GM12892 (cell line): ENCODE results near the gene FGFR2.

Source experiments
- POLR2A ChIP-seq: IDR thresholded peaks from 2 replicates; pipeline ENCODE4 v1.6.1; 2011; ENCODE audit warnings: low read depth, low read length, control low read depth
- POLR2AphosphoS5 ChIP-seq: IDR thresholded peaks from 2 replicates; pipeline ENCODE4 v1.6.1; 2011; ENCODE audit warnings: low read depth, low read length, control low read depth
- TAF1 ChIP-seq: IDR thresholded peaks from 2 replicates; pipeline ENCODE4 v1.6.1; 2011; ENCODE audit warnings: low read depth, mild to moderate bottlenecking, control low read depth, low read length, borderline replicate concordance

GRCh38 chr10:121519901-121520493, 78.2 kb downstream of the FGFR2 start:
- no peak for TF ChIP-seq POLR2A
- no peak for TF ChIP-seq POLR2AphosphoS5
- TF ChIP-seq TAF1: no peak
